WTC11 (cell line): Measurements from ENCODE around the gene ZMPSTE24. TPM values are rescaled to one million over a fixed set of nuclear protein-coding genes. Genes with fewer than 3 reads are reported as not detected.

Experiments used
- ATAC-seq: fragments of 200-7000 bp; cut with Tn5 transposase; 2 replicates; pipeline ENCODE4 v1.10.0; 2021; ENCODE audit warnings: mild to moderate bottlenecking, moderate library complexity
- CTCF ChIA-PET: fragments of 300-600 bp; sonication (Branson Sonifier 250); formaldehyde crosslinking; loops from one replicate; lab custom pipeline; 2021; ENCODE audit warnings: antibody characterized with exemption; lab: Charles Lee
- POLR2A ChIA-PET: fragments of 350-600 bp; sonication (Branson Sonifier 250); formaldehyde crosslinking; loops from one replicate; lab custom pipeline; 2021; ENCODE audit warnings: antibody characterized with exemption; lab: Charles Lee
- DNase-seq: peaks from one replicate; pipeline ENCODE4 v3.0.0; 2021; ENCODE audit warnings: low spot score
- H3K27ac Mint-ChIP-seq: 2 replicates; pipeline ENCODE4 v1.8.0; 2021; ENCODE audit warnings: mixed read lengths
- H3K27me3 Mint-ChIP-seq: 2 replicates; pipeline ENCODE4 v1.8.0; 2021; ENCODE audit warnings: low read depth, mild to moderate bottlenecking, moderate library complexity, mixed read lengths
- H3K36me3 Mint-ChIP-seq: 2 replicates; pipeline ENCODE4 v1.8.0; 2021; ENCODE audit warnings: mixed read lengths
- H3K4me1 Mint-ChIP-seq: 2 replicates; pipeline ENCODE4 v1.8.0; 2022; ENCODE audit warnings: mixed read lengths
- H3K4me3 Mint-ChIP-seq: 2 replicates; pipeline ENCODE4 v1.8.0; 2021; ENCODE audit warnings: mild to moderate bottlenecking, moderate library complexity, mixed read lengths
- H3K9me3 Mint-ChIP-seq: 2 replicates; pipeline ENCODE4 v1.8.0; 2021; ENCODE audit warnings: mixed read lengths
- AR ChIP-seq: fragments of 250-450 bp; sonication (Bioruptor Pico); IDR thresholded peaks from 2 replicates; pipeline ENCODE4 v1.9.0; 2021; ENCODE audit warnings: mild to moderate bottlenecking
- ARID4B ChIP-seq: sonication (generic); formaldehyde crosslinking; IDR thresholded peaks from 2 replicates; pipeline ENCODE4 v1.8.0; 2023; ENCODE audit warnings: missing genetic modification reagents, mild to moderate bottlenecking, borderline replicate concordance
- ATF1 ChIP-seq: sonication (generic); formaldehyde crosslinking; IDR thresholded peaks from 2 replicates; pipeline ENCODE4 v1.8.1; 2023; ENCODE audit warnings: mild to moderate bottlenecking, moderate library complexity, missing genetic modification reagents
- ATF2 ChIP-seq: sonication (generic); formaldehyde crosslinking; IDR thresholded peaks from 2 replicates; pipeline ENCODE4 v1.8.1; 2022; ENCODE audit warnings: low read depth, missing genetic modification reagents, borderline replicate concordance
- ATF6 ChIP-seq: sonication (generic); formaldehyde crosslinking; IDR thresholded peaks from 2 replicates; pipeline ENCODE4 v1.8.1; 2023; ENCODE audit warnings: mild to moderate bottlenecking, missing genetic modification reagents
- EMX1 ChIP-seq: fragments of 250-450 bp; sonication (Bioruptor Pico); IDR thresholded peaks from 2 replicates; pipeline ENCODE4 v1.8.0; 2021; ENCODE audit warnings: mild to moderate bottlenecking
- IRF1 ChIP-seq: sonication (generic); formaldehyde crosslinking; IDR thresholded peaks from 2 replicates; pipeline ENCODE4 v1.8.0; 2023; ENCODE audit warnings: missing genetic modification reagents
- MXD4 ChIP-seq: fragments of 250-450 bp; sonication (Bioruptor Pico); IDR thresholded peaks from 2 replicates; pipeline ENCODE4 v1.8.0; 2021; ENCODE audit warnings: mild to moderate bottlenecking, moderate library complexity, borderline replicate concordance
- MYBL2 ChIP-seq: sonication (generic); formaldehyde crosslinking; IDR thresholded peaks from 2 replicates; pipeline ENCODE4 v1.8.1; 2023; ENCODE audit warnings: mild to moderate bottlenecking, moderate library complexity, missing genetic modification reagents
- NFATC4 ChIP-seq: fragments of 250-450 bp; sonication (Bioruptor Pico); IDR thresholded peaks from 2 replicates; pipeline ENCODE4 v1.9.0; 2021; ENCODE audit warnings: mild to moderate bottlenecking
- NFE2L1 ChIP-seq: sonication (generic); formaldehyde crosslinking; IDR thresholded peaks from 2 replicates; pipeline ENCODE4 v1.8.1; 2023; ENCODE audit warnings: missing genetic modification reagents
- NR1H2 ChIP-seq: sonication (generic); formaldehyde crosslinking; IDR thresholded peaks from 2 replicates; pipeline ENCODE4 v1.9.0; 2021; ENCODE audit warnings: mild to moderate bottlenecking, moderate library complexity, missing genetic modification reagents
- PRRX2 ChIP-seq: fragments of 250-450 bp; sonication (Bioruptor Pico); IDR thresholded peaks from 2 replicates; pipeline ENCODE4 v1.8.0; 2021; ENCODE audit warnings: mild to moderate bottlenecking
- SOX15 ChIP-seq: fragments of 250-450 bp; sonication (Bioruptor Pico); IDR thresholded peaks from 2 replicates; pipeline ENCODE4 v1.9.0; 2021; ENCODE audit warnings: mild to moderate bottlenecking
- TP53 ChIP-seq: sonication (generic); formaldehyde crosslinking; IDR thresholded peaks from 2 replicates; pipeline ENCODE4 v1.8.1; 2023; ENCODE audit warnings: mild to moderate bottlenecking, missing genetic modification reagents
- USF1 ChIP-seq: sonication (generic); formaldehyde crosslinking; IDR thresholded peaks from 2 replicates; pipeline ENCODE4 v1.8.0; 2022; ENCODE audit warnings: mild to moderate bottlenecking, missing genetic modification reagents
- ZMAT4 ChIP-seq: fragments of 250-450 bp; sonication (Bioruptor Pico); IDR thresholded peaks from 2 replicates; pipeline ENCODE4 v1.9.0; 2021; ENCODE audit warnings: mild to moderate bottlenecking
- ZNF138 ChIP-seq: sonication (generic); formaldehyde crosslinking; conservative IDR thresholded peaks from 2 replicates; pipeline ENCODE4 v1.8.1; 2022; ENCODE audit warnings: mild to moderate bottlenecking, moderate library complexity, missing genetic modification reagents
- ZNF263 ChIP-seq: sonication (generic); formaldehyde crosslinking; IDR thresholded peaks from 2 replicates; pipeline ENCODE4 v1.8.1; 2022; ENCODE audit warnings: low read depth, mild to moderate bottlenecking, moderate library complexity, missing genetic modification reagents
- total RNA-seq: library from RNA; stranded (reverse); gene quantifications from 3 replicates; pipeline ENCODE4 v1.2.3, GENCODE V29; 2021

ZMPSTE24 gene
- total RNA-seq, 1 experiment from 2014 or later: 31.7 TPM

- H3K27me3 Mint-ChIP-seq: peaks cover 64% of the 10 kb centered on the region
- H3K4me3 Mint-ChIP-seq: no peak overlapping the region
- DNase-seq: no peak
- no peak for TF ChIP-seq ATF2 (CRISPR knock-in tag)
- TF ChIP-seq PRRX2 (CRISPR knock-in tag): no peak
- TF ChIP-seq NR1H2 (CRISPR knock-in tag): no peak
- no peak for TF ChIP-seq EMX1 (CRISPR knock-in tag)
- TF ChIP-seq AR (CRISPR knock-in tag): no peak
- TF ChIP-seq ZNF263: no peak
- no peak for TF ChIP-seq NFATC4 (CRISPR knock-in tag)
- TF ChIP-seq SOX15 (CRISPR knock-in tag): no peak
- TF ChIP-seq ATF1 (CRISPR knock-in tag): no peak
- no peak for TF ChIP-seq TP53 (CRISPR knock-in tag)
- no peak for TF ChIP-seq USF1 (CRISPR knock-in tag)
- no peak for TF ChIP-seq ATF6 (CRISPR knock-in tag)
- TF ChIP-seq ZMAT4: no peak
- no peaks in the 10 kb centered on the region for H3K9me3 Mint-ChIP-seq
- peaks cover 20% of the 10 kb centered on the region for H3K4me1 Mint-ChIP-seq
- no peaks in the 10 kb centered on the region for H3K36me3 Mint-ChIP-seq
- no peak for ATAC-seq
- H3K27ac Mint-ChIP-seq: no peak overlapping the region
- ChIA-PET CTCF (interaction anchor here (1.2 to 9.1 kb wide), 5 partner anchors 20 to 175 kb away, joined by 3 to 151 read pairs (median 7); no protein-coding TSS in a partner anchor), POLR2A (no interaction called here)
Observed at GRCh38 chr1:40318476-40318875, 60.4 kb downstream of the ZMPSTE24 start.

- peaks cover 20% of the 10 kb centered on the region for H3K4me1 Mint-ChIP-seq
- peaks cover 62% of the 10 kb centered on the region for H3K27me3 Mint-ChIP-seq
- H3K36me3 Mint-ChIP-seq: no peaks in the 10 kb centered on the region
- no peak overlapping the region for H3K4me3 Mint-ChIP-seq
- ATAC-seq (no peak), DNase-seq (no peak)
- no peaks in the 10 kb centered on the region for H3K9me3 Mint-ChIP-seq
- POLR2A ChIA-PET: no interaction called here
- CTCF ChIA-PET: interaction anchor here (9.1 kb wide), 1 partner anchor 20 kb away, joined by 151 read pairs; no protein-coding TSS in a partner anchor
- H3K27ac Mint-ChIP-seq: no peak overlapping the region
- TF ChIP-seq NFE2L1 (CRISPR knock-in tag): no peak
- no peak for TF ChIP-seq MYBL2 (CRISPR knock-in tag)
- no peak for TF ChIP-seq MXD4 (CRISPR knock-in tag)
- TF ChIP-seq ARID4B (CRISPR knock-in tag): no peak
- no peak for TF ChIP-seq ZNF138
- TF ChIP-seq AR (CRISPR knock-in tag): no peak
- no peak for TF ChIP-seq IRF1 (CRISPR knock-in tag)
Observed at GRCh38 chr1:40318970-40319621, 61.1 kb downstream of the ZMPSTE24 start.
